Stimulated activated CD8-positive, alpha-beta memory T cell treated with anti-CD3 and anti-CD28 coated beads, Interleukin-12 subunit alpha, Interleukin-12 subunit beta, amount 100 ng/mL, for 4 hours (primary cell): Measurements from ENCODE around the gene STIP1.
"Not testable (repeated sequence)": the region's sequence is repeated elsewhere in the genome, so short reads cannot be mapped to it uniquely, and the experiment has no call there.

Experiments used
- DNase-seq: peaks from one replicate; pipeline ENCODE4 v3.0.0-alpha.2; 2020; ENCODE audit warnings: low read depth

Gene STIP1

DNA sequence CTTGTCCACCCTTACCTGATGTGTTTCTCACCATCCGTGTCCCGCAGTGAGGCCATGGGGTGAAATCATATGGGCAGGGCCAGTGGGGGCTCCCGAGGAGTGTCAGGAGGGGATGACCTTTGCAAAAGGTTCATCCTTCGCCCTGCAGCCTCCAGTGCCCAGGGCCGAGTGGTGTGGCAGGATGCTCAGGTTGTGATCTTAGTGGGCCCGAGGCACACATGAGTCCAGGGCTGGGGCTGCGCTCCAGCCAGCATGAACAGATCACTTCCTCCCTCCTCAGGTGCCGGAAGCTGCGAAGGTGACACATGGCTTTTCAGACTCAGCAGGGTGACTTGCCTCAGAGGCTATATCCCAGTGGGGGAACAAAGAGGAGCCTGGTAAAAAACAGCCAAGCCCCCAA is 52.1 kb downstream of the STIP1 start:
- no peak for DNase-seq

GRCh38 chr11:64238999-64239398 is 53.0 kb downstream of the STIP1 start:
- DNase-seq, result no peak

DNA sequence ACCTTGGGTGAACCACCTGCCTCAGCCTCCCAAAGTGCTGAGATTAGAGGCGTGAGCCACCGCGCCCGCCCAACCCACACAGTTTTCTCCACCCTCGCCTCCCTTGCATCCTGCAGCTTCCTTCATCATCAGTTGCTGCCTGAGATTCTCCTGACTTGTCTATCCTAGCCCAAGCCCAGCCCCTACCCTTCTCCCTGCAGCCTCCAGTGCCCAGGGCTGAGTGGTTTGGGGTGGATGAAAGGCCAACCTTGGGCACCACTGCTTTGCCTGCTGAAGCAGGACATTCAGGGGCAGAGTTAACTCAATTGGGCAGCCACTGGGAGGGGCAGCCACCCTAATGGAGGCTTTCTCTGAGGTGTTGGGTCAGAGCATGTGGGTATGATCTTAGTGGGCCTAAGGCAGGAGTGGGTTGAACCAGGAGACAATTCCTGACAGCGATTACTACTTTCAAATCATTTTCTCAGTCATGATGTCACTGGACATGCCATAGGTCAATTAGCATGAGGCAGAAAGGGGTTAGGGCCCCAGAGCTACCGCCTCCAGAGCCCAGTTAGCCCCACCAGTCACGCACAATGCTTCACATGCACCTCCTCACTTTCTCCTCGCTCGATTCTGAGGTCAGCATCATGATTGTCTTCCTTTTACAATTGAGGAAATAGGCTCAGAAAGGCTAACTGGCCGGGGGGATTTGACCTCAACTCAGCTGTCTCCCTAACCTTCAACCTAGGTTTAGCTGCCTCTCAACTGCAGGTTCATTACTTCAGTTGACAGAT is 53.9 kb downstream of the STIP1 start:
- no peak for DNase-seq

- DNase-seq, result peak; percentile 97
These were observed 54.7 kb downstream of the STIP1 start, which contains the start of gene FKBP2 for GRCh38 chr11:64240435-64241240. Gene FKBP2, plus strand, starts transcription at chr11:64241095. Its CDS starts 1,293 bp downstream, at chr11:64242388.

DNA sequence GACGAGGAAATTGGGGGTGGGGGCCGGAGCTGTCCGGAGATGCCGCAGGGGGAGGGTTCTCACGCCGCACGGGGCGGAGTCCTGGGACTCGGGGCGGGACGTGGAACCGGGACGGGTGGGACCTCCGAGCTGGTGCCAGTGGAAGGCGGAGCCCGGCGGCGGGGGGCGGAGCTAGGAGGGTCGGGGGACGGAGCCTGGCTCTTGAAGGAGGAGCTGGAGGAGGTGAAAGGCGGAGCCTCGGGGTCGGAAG is 55.2 kb downstream of the STIP1 start:
- DNase-seq, result peak; percentile 100

DNA sequence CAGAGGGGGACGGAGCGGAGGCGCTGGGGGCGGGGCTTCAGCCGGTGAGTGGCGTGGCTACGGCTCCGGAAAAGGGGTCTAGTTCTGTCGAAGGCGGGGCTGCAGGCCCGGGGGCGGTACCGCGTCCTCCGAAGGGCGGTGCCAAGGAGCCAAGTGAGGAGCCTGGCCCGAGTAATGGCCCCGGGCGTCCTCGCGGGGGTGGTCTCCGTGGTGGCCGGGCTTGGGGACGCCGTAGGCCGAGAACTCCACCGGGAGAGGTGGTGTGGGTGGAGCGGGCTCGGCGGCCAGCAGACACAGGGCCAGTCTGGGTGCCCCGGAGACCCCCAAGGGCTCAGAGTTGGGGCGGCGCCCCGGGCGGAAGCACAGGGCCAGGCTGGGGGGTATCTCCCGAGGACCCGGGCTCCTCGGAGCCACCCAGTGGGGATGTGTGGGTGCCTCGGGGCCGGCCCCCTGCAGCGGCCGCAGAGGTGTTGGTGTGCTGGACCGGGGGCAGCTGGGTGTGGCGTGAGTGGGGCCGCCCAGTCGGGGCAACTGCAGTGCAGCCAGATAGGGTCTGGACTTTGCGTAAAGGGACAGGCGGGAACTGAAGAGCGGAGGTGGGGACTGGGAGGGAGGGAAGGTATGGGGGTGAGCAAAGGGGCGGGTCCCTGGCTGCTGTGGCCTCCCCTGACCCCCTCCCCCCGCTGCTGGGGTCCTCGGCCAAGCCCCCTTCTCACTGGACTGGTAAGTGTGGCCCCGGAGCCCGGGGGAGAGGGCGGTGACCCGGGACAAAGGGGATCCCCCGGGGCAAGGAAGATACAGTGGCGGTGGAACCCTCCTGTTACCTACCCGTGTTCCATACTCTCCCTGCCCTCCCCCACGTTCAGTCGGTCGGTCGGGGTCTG is 55.8 kb downstream of the STIP1 start:
- DNase-seq, result no peak

DNA sequence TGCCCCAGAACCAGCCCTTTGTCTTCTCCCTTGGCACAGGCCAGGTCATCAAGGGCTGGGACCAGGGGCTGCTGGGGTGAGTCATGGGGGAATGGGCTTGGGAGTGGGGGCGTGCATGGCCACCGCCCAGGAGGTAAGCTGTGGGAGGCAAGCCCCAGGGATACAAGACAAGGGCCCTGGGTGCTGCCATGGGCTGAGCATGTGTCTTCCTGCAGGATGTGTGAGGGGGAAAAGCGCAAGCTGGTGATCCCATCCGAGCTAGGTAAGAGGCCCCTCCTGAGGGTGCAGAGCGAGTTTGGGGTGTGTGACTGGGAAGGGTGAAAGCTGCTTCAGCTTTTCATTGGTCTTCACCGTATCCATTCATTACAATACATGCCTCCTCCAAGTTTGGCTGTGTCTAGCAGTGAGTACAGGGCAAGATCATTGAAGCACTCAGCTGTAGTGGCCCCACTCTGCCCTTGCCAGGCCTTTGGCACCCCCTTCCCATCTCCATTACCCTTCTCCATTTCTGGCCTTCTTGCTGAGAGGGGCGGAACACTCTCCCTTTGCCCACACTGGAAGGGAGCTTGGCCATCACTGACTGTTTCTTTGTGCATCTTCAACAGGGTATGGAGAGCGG is 57.4 kb downstream of the STIP1 start:
- no peak for DNase-seq

DNA sequence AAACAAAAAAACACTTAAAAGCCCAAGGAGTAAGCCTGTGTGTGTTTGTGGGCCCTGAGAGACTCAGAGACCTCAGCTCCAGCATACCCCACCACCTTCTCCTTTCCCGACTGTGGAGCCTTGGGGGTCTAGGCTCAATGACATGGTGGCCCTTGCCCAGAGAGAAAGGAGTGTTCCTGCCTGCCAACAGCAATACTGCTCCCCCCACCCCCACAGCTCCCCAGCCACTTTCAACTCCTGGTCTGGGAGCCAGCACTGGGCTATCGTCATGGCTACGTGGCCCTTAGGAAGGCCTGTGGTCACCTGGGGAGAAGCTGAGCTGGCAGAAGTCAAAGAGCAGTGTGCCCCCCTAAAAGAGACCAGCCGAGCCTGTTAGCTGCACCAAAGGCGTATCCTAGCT is 58.1 kb downstream of the STIP1 start:
- no peak for DNase-seq

GRCh38 chr11:64244966-64245365 is 59.0 kb downstream of the STIP1 start:
- no peak for DNase-seq

DNA sequence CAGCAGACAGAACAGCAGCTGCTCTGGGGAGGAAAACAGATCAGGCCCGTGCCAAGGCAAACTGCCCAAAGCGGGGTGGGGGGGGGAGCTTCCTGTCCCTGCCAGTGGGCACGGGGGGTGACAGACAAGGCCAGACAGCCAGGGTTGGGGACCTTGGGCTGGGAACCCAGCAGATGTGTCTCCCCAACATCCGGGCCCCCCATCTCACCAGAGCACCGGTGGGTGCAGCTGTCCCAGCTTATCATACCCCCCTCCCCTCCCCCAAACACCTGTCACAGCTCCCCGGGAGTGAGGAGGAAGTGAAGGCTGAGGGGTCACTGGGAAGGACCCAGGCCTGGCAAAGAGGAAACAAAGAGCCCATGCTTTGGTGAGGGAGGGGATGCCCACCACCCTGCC is 59.4 kb downstream of the STIP1 start:
- peak; percentile 35 for DNase-seq

DNA sequence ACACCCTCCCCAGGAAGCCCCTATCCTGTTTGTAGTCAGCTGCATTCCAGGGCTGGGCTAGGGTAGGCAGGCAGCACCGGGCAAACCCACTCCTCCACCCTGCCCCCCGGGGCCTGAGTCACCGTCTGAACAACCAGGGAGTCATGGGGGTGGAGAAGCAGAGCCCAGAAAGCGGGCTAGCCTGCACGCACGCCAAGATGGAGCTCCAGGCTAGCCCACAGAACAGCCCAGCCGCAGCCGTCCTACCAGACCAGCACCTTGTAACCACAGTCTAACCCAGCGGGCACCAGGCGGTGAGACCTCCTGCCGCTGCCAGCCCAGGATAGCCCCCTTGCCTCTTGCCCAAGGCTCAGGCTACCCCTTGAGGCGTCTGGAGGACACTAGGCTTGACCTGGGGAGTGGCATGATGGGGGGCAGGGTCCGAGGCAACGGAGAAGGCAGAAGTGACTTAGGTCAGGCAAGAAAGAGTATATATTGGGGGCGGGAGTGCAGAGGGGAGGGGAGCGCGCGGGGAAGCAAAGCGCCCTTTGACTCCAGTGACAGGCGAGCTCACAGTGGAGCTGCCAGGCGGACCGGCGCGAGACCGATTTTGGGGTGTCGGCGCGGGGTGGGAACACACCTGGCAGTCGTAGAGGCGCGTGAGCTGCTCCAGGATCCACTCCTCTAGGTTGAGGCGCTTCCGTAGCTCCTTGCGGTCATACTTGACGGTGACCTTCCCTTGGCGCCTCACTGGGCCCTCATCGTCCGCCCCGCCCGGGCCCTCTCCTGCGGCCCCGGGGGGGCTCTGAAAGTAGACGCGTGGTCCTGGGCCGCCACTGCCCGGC is 60.0 kb downstream of the STIP1 start:
- peak; percentile 74 for DNase-seq

DNA sequence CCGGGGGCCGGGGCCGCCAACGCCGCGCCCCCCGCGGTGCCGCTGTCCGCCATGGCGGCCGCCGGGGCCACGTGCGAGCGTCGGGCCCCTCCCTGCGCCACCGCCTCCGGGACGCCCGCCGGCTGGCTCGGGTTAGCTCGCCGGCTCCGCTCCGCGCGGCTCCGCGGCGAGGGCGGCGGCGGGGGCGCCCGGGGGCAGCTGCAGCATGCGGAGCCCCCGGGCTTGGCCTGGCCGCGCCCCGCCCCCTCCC is 60.6 kb downstream of the STIP1 start:
- not testable (repeated sequence) for DNase-seq

DNA sequence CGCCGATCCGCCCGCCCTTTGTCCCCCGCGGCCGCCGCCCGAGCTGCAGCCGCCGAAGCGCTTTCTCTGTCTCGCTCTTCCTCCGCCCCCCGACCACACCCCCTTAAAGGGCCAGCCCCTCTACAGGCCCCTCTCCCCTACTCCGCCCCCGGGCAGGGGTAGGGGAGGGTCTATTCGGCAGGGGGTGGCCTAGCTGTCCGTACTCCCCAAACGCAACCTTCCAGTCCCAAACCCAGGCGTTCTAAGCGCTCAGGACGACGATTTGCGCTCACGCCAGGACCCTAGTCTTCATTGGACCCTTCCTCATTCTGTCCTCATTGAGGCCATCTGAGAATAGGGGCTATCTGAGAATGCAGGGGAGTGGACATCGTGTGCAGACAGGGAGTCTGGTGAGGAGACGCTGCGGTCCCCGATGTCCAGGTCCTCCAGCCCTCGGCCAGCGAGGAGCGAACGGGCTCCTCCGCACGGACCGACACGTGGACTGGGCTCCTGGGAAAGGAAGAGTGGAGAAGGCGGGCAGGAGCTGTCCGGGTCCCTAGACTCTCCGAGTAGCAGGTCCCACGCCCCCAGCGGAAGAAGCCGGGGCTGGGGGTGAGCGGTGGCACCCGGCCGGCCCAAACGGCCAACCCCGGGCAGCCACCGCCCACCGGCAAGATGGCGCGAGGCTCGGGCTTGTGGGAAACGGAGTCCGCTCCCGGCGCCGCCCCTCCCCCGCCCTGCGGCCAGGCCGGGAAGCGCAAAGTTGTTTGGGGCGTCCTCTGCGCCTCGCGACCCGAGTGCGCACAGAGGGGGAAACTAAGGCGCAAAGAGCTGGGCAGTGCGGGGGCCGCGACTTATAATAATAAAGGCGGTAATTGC is 61.1 kb downstream of the STIP1 start, which contains the start of gene PPP1R14B:
TSS of gene PPP1R14B (minus strand) at position 73 of the 858 bp plus-strand sequence. CDS start 270 bp downstream, outside the sequence.
- peak; percentile 67 for DNase-seq

DNA sequence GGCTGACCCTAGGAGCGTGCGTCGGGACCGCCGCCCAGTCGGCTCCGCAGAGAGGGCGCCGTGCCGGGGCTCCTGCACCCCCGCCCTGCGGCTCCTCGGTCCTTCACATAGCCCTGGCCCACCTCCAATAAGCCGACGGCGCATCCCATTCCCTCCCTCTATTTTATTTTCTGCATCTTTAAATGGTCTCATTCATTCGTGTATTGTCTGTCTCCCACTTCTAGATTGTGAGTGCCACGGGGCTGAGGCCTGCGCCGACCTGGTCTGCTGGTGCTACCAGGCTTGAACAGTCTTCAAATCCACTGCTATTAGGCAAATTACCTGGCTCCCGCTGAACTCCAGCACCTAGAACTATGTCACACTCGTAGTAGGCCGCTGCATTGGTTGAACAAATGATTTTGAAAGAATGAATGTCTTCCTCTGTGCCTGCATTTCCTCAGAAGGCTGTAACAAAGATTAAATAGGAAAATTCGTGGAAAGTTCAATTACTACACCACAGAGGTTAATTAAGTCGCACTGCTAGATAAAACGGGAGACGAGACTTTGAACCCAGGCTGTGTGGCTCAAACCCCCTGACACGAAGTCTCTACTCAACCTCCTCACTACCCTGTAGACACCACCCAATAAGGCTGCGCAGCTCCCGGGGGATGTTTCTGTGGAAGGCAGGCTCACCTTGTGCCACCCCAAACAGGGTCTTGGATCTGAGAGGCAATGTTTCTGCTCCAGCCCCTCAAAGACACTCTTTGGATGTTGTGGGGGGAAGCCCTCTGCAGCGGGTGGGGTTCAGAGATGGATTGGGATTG is 62.0 kb downstream of the STIP1 start:
- no peak for DNase-seq

DNA sequence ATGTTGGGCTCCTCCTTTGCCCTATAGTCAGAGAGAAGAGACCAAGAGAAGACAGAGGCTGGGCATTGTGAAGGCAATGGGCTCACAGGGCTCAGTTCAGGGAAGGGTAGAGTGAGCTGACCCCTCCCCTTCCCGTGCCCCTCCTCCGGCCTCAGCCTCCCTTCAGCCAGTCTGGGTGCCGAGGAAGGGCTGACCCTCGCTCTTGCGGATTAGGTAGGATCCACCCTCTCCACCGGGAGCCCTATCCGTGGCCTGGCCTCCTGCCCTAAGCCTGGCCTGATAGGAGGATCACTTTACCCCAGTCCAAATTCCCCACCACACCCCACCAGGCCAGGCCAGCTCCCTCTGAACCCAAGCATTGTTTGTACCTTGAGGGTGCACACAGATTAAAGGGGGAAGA is 62.6 kb downstream of the STIP1 start:
- no peak for DNase-seq

DNA sequence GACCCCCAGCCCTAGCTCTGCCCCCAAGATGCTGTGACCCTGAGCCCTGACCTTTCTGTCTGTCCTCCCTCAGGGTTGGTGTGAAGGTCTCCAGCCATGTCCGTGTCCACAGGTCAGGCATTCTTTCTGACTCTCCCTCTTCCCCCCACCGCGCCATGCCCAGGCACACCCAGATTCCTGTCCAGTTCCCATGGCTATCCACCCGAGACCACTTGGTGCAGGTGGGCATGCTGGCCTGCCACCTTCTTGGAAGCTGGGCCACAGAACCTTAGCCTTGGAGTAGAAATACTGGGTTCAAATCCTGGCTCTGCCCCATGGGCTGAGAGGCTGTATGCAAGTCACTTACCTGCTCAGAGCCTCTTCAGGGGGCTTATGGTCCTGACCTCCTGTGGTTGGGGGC is 63.1 kb downstream of the STIP1 start:
- no peak for DNase-seq

DNA sequence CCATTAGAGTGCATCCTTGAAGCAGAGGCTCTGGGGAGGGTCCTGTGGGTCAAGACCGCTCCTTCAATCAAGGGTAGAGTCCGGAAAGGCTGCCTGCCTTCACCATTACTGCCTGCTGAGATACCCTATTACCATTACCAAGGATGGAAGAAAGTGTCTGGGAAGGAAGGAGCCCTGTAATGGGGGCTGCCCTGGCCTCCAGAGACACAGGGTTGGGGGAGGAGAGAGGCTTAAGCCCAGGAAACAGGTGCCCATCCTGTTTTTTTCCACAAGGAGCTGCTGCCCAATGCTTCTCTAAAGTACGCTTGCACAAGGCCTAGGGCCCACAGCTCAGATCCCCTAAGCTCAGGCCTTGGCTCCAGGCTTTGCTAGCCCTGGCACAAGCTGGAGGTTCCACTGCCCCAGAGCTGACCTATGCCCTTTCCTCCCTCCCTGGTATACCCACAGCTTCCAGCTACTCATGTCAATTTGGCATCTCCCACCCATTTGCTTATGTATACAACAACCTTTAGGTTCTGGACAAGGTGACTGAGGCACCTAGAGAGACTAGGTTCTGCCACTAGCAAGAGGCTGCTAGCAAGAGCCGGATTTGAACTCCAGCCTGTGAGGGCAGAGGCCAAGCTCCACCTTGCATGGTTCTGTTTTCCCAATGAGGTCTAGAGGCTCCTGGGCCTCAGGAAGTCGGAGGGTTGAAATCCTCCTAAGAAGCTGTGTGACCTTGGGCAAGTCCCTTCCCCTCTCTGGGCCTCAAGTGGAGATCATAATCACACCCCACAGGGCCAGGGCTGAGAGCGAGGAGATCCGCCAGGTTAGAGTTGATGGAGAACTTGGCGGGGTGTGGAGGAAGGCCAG is 63.8 kb downstream of the STIP1 start:
- no peak for DNase-seq

GRCh38 chr11:64250415-64251015 is 64.5 kb downstream of the STIP1 start:
- no peak for DNase-seq
